ENCODE measurements around the gene OXCT2. TPM values are rescaled to one million over a fixed set of nuclear protein-coding genes. Genes with fewer than 3 reads are reported as not detected.

OXCT2 gene
- total and polyA plus RNA-seq, 2 of the 13 experiments (the other 11 are each of a cell fraction or from before 2014, with no cell fraction given), result 0.21 to 0.33 TPM

DNA sequence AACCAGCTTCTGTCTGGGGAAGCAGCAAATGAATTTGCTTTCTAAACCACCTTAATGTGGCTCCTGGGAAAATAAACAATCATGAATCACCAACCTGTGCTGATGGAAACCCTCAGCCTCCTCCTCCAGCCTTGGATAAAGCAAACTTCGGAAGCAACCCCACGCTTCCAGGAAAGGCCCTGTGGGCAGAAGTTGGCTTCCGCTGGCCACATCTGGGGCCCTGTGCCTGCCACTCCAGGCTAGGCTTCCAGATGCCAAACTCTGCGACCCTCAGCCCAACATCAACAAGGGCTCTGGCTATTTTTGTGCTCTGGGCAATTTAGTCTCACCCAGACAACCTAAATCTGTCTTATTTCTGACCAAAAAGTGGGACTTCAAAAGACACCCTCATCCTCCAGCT lies 6.2 kb upstream of the OXCT2 start:
- ChIA-PET CTCF (ENCODE audit: low intra/inter-chr PET ratio, low total read pairs) (no interaction called here), POLR2A (no interaction called here)
- intact Hi-C loops (cut with micrococcal nuclease; ENCODE audit: unreplicated experiment) (no loop called here), in situ Hi-C loops (cut with HindIII; ENCODE audit: extremely low pct_ligation_motif_present, low pct_unique_long_range_greater_than_20kb) (no loop called here)
- no peaks in the 10 kb centered on the region for H3K9me3 ChIP-seq (ENCODE audit: low read length)
- ATAC-seq, result no peak
- DNase-seq (ENCODE audit: low spot score), result no peak
- H3K4me2 ChIP-seq (ENCODE audit: low read depth, low read length), result no peak overlapping the region
- FAIRE-seq, result no peak
- no peaks in the 10 kb centered on the region for H4K20me1 ChIP-seq (ENCODE audit: insufficient read depth, low read length)
- H2AFZ ChIP-seq (ENCODE audit: low read length), result no peak overlapping the region
- no peak overlapping the region for H3K9ac ChIP-seq (ENCODE audit: insufficient read depth, low read depth, low read length)
- no peaks in the 10 kb centered on the region for H3K79me2 ChIP-seq (ENCODE audit: insufficient read depth, low read length)
- no peaks in the 10 kb centered on the region for H3K36me3 ChIP-seq (replicated peaks in 1 of 2; ENCODE audit: control insufficient read depth in 1 of 2, insufficient read depth in 2 of 2, low read length in 2 of 2)
- BruUV-seq (replicated peaks), result no TSS peak
- H3K27me3 ChIP-seq (ENCODE audit: control insufficient read depth in 1 of 2, insufficient read depth in 2 of 2, low read length in 2 of 2), result no peaks in the 10 kb centered on the region
- H3K27ac ChIP-seq (ENCODE audit: extremely low read length, insufficient read depth, low read length), result no peak overlapping the region
- WGBS (ENCODE audit: low lambda C conversion rate), result 73% methylated on average over 2 of the region's 4 CpGs
- peaks cover 10% of the 10 kb centered on the region; the same call in 1 of the 2 replicates for H3K4me1 ChIP-seq (ENCODE audit: insufficient read depth, low read length)
- H3K4me3 ChIP-seq (replicated peaks in 1 of 3; ENCODE audit: insufficient read depth in 1 of 3, low read depth in 2 of 3, low read length in 3 of 3), result no peak overlapping the region
- TF ChIP-seq ZNF333 (CRISPR knock-in tag; IDR thresholded peaks at IDR 0.05; ENCODE audit: borderline replicate concordance), result no peak
- no peak for TF ChIP-seq ATM (IDR thresholded peaks at IDR 0.05; ENCODE audit: borderline replicate concordance)
- no peak for TF ChIP-seq ZNF138 (CRISPR knock-in tag; IDR thresholded peaks at IDR 0.05; ENCODE audit: low read depth)
- TF ChIP-seq, protein P1, sequence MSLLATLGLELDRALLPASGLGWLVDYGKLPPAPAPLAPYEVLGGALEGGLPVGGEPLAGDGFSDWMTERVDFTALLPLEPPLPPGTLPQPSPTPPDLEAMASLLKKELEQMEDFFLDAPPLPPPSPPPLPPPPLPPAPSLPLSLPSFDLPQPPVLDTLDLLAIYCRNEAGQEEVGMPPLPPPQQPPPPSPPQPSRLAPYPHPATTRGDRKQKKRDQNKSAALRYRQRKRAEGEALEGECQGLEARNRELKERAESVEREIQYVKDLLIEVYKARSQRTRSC (CRISPR knock-in tag; IDR thresholded peaks at IDR 0.05; ENCODE audit: low read depth), result no peak
- no peak for TF ChIP-seq SP140L (CRISPR knock-in tag; IDR thresholded peaks at IDR 0.05; ENCODE audit: borderline replicate concordance)
- TF ChIP-seq GTF3A (CRISPR knock-in tag; conservative IDR thresholded peaks at IDR 0.05), result no peak
- TF ChIP-seq, protein P2, sequence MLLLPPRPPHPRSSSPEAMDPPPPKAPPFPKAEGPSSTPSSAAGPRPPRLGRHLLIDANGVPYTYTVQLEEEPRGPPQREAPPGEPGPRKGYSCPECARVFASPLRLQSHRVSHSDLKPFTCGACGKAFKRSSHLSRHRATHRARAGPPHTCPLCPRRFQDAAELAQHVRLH (CRISPR knock-in tag; IDR thresholded peaks at IDR 0.05; ENCODE audit: borderline replicate concordance, low read depth), result no peak
- TF ChIP-seq ZNF552 (CRISPR knock-in tag; IDR thresholded peaks at IDR 0.05; ENCODE audit: borderline replicate concordance), result no peak
- no peak for TF ChIP-seq MEF2D (CRISPR knock-in tag; IDR thresholded peaks at IDR 0.05)
- TF ChIP-seq, protein P3, sequence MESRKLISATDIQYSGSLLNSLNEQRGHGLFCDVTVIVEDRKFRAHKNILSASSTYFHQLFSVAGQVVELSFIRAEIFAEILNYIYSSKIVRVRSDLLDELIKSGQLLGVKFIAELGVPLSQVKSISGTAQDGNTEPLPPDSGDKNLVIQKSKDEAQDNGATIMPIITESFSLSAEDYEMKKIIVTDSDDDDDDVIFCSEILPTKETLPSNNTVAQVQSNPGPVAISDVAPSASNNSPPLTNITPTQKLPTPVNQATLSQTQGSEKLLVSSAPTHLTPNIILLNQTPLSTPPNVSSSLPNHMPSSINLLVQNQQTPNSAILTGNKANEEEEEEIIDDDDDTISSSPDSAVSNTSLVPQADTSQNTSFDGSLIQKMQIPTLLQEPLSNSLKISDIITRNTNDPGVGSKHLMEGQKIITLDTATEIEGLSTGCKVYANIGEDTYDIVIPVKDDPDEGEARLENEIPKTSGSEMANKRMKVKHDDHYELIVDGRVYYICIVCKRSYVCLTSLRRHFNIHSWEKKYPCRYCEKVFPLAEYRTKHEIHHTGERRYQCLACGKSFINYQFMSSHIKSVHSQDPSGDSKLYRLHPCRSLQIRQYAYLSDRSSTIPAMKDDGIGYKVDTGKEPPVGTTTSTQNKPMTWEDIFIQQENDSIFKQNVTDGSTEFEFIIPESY (CRISPR knock-in tag; IDR thresholded peaks at IDR 0.05), result no peak
- TF ChIP-seq ZNF354B (CRISPR knock-in tag; IDR thresholded peaks at IDR 0.05), result no peak
- no peak for TF ChIP-seq CBX5 (CRISPR knock-in tag; IDR thresholded peaks at IDR 0.05; ENCODE audit: borderline replicate concordance)
- TF ChIP-seq GTF2F1 (IDR thresholded peaks at IDR 0.05; ENCODE audit: low read length), result no peak
- TF ChIP-seq SMAD1 (CRISPR knock-in tag; IDR thresholded peaks at IDR 0.05; ENCODE audit: borderline replicate concordance, low read depth), result no peak
- TF ChIP-seq, protein P4, sequence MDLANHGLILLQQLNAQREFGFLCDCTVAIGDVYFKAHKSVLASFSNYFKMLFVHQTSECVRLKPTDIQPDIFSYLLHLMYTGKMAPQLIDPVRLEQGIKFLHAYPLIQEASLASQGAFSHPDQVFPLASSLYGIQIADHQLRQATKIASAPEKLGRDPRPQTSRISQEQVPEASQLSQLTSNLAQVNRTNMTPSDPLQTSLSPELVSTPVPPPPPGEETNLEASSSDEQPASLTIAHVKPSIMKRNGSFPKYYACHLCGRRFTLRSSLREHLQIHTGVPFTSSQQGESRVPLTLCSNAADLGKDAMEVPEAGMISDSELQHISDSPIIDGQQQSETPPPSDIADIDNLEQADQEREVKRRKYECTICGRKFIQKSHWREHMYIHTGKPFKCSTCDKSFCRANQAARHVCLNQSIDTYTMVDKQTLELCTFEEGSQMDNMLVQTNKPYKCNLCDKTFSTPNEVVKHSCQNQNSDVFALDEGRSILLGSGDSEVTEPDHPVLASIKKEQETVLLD (CRISPR knock-in tag; IDR thresholded peaks at IDR 0.05; ENCODE audit: low read depth), result no peak
